HepG2 (cell line): ENCODE data around the gene LYPD6. TPM values are rescaled to one million over a fixed set of nuclear protein-coding genes. Genes with fewer than 3 reads are reported as not detected.

Experiments used
- ATAC-seq: fragments of 200-7000 bp; cut with Tn5 transposase; 3 replicates; pipeline ENCODE4 v1.9.1; 2020; ENCODE audit warnings: mild to moderate bottlenecking, moderate library complexity
- BruUV-seq: library from RNA; stranded (reverse); fragments of 400-500 nt; replicated peaks from 2 replicates; lab custom pipeline; 2021; lab: Mats Ljungman, UMichigan
- CTCF ChIA-PET: fragments of 300-600 bp; formaldehyde crosslinking; extraction: SDS; loops from one replicate; lab custom pipeline; 2021; ENCODE audit warnings: low total read pairs, inconsistent platforms, low intra/inter-chr PET ratio; lab: Yijun Ruan, JAX
- POLR2A ChIA-PET: fragments of 350-600 bp; sonication (Branson Sonifier 250); formaldehyde crosslinking; loops from one replicate; lab custom pipeline; 2020; ENCODE audit warnings: antibody characterized with exemption, inconsistent platforms; lab: Yijun Ruan, JAX
- DNase-seq: peaks from one replicate; pipeline ENCODE4 v3.0.0-alpha.2; 2015; ENCODE audit warnings: low spot score
- FAIRE-seq: peaks from 3 replicates; lab custom pipeline; 2011; peaks lifted over from hg19 to GRCh38; lab: Jason Lieb, UNC
- H2AFZ ChIP-seq: one replicate; pipeline ENCODE4 v1.6.1; 2011; ENCODE audit warnings: low read length, inconsistent platforms
- H3K27ac ChIP-seq: fragments of 300-600 bp; 3 replicates; pipeline ENCODE4 v1.8.0; 2011; ENCODE audit warnings: mixed run types, mild to moderate bottlenecking, mixed read lengths, low read length, inconsistent platforms; ENCODE audit not compliant: insufficient read depth; ENCODE audit errors: extremely low read length
- H3K27me3 ChIP-seq, 2 experiments: fragments of 200-600 bp in 1 of 2; 2 replicates in 1 of 2; 3 replicates in 1 of 2; pipeline versions ENCODE4 v1.6.0 to v1.8.0; 2011; ENCODE audit warnings: low read length in 2 of 2, mild to moderate bottlenecking in 2 of 2, moderate library complexity in 2 of 2, inconsistent platforms in 1 of 2; ENCODE audit not compliant: insufficient read depth in 2 of 2, control insufficient read depth in 1 of 2
- H3K36me3 ChIP-seq, 2 experiments: fragments of 200-600 bp in 1 of 2; replicated peaks in 1 of 2; 2 replicates in 1 of 2; 3 replicates in 1 of 2; pipeline versions ENCODE4 v1.5.1 to v1.8.0; 2011; ENCODE audit warnings: low read length in 2 of 2, inconsistent platforms in 1 of 2; ENCODE audit not compliant: insufficient read depth in 2 of 2, control insufficient read depth in 1 of 2
- H3K4me1 ChIP-seq: 2 replicates; pipeline ENCODE4 v1.5.1; 2012; ENCODE audit warnings: low read length, inconsistent platforms; ENCODE audit not compliant: insufficient read depth
- H3K4me2 ChIP-seq: 2 replicates; pipeline ENCODE4 v1.6.0; 2011; ENCODE audit warnings: low read depth, low read length, inconsistent platforms
- H3K4me3 ChIP-seq, 3 experiments: fragments of 200-600 bp in 1 of 3; sonication (generic), shearing (Covaris generic) in 1 of 3; replicated peaks in 1 of 3; 2 replicates each; pipeline ENCODE4 v1.5.1; 2011 to 2016; ENCODE audit warnings: low read length in 3 of 3, inconsistent platforms in 2 of 3, low read depth in 2 of 3, mild to moderate bottlenecking in 2 of 3, control low read depth in 1 of 3, mixed read lengths in 1 of 3; ENCODE audit not compliant: insufficient read depth in 1 of 3
- H3K79me2 ChIP-seq: one replicate; pipeline ENCODE4 v1.6.1; 2011; ENCODE audit warnings: low read length, inconsistent platforms; ENCODE audit not compliant: insufficient read depth
- H3K9ac ChIP-seq: 2 replicates; pipeline ENCODE4 v1.6.0; 2011; ENCODE audit warnings: mild to moderate bottlenecking, low read depth, low read length, inconsistent platforms; ENCODE audit not compliant: insufficient read depth
- H3K9me3 ChIP-seq: 2 replicates; pipeline ENCODE4 v1.5.1; 2012; ENCODE audit warnings: mild to moderate bottlenecking, low read length
- H4K20me1 ChIP-seq: 2 replicates; pipeline ENCODE4 v1.6.0; 2011; ENCODE audit warnings: inconsistent platforms, mild to moderate bottlenecking, low read length, moderate library complexity; ENCODE audit not compliant: insufficient read depth
- AHR ChIP-seq: IDR thresholded peaks from 2 replicates; pipeline ENCODE4 v1.6.1; 2018; ENCODE audit warnings: missing genetic modification reagents, missing compliant biosample characterization
- CEBPZ ChIP-seq: IDR thresholded peaks from 2 replicates; pipeline ENCODE4 v1.6.1; 2012; ENCODE audit warnings: low read length, improper control_type of control experiment
- FLYWCH1 ChIP-seq: sonication (generic); formaldehyde crosslinking; IDR thresholded peaks from 2 replicates; pipeline ENCODE4 v1.8.1; 2023; ENCODE audit warnings: mild to moderate bottlenecking, missing genetic modification reagents
- FOXA3 ChIP-seq: IDR thresholded peaks from 2 replicates; pipeline ENCODE4 v1.6.1; 2016; ENCODE audit warnings: missing genetic modification reagents, missing compliant biosample characterization
- FOXK2 ChIP-seq: fragments of 450-650 bp; IDR thresholded peaks from 2 replicates; pipeline ENCODE4 v1.6.1; 2016
- HES4 ChIP-seq: sonication (generic); formaldehyde crosslinking; IDR thresholded peaks from 2 replicates; pipeline ENCODE4 v1.9.0; 2021; ENCODE audit warnings: mild to moderate bottlenecking, missing genetic modification reagents, borderline replicate concordance
- MNT ChIP-seq: fragments of 450-650 bp; IDR thresholded peaks from 2 replicates; pipeline ENCODE4 v1.6.1; 2016
- PCBP2 ChIP-seq: fragments of 200-400 bp; formaldehyde crosslinking; optimal IDR thresholded peaks from 2 replicates; pipeline ENCODE3; 2018; ENCODE audit warnings: low read length, low read depth; ENCODE audit not compliant: poor library complexity, severe bottlenecking
- PRDM4 ChIP-seq: sonication (generic); formaldehyde crosslinking; IDR thresholded peaks from 2 replicates; pipeline ENCODE4 v1.9.0; 2021; ENCODE audit warnings: missing genetic modification reagents, borderline replicate concordance
- SYNCRIP ChIP-seq: fragments of 200-400 bp; formaldehyde crosslinking; IDR thresholded peaks from 2 replicates; pipeline ENCODE4 v1.6.1; 2018; ENCODE audit warnings: mild to moderate bottlenecking, low read depth, low read length; ENCODE audit not compliant: insufficient read depth
- ZNF232 ChIP-seq: sonication (generic); formaldehyde crosslinking; IDR thresholded peaks from 2 replicates; pipeline ENCODE4 v1.4.0; 2020; ENCODE audit warnings: missing genetic modification reagents, borderline replicate concordance
- ZNF282 ChIP-seq: fragments of 450-650 bp; IDR thresholded peaks from 2 replicates; pipeline ENCODE4 v1.6.1; 2018; ENCODE audit not compliant: partially characterized antibody
- ZNF317 ChIP-seq: sonication (generic); formaldehyde crosslinking; IDR thresholded peaks from 2 replicates; pipeline ENCODE4 v1.5.0; 2020; ENCODE audit warnings: mild to moderate bottlenecking, missing genetic modification reagents
- ZSCAN22 ChIP-seq: sonication (generic); formaldehyde crosslinking; IDR thresholded peaks from 2 replicates; pipeline ENCODE4 v1.4.0; 2020; ENCODE audit warnings: mild to moderate bottlenecking, missing genetic modification reagents
- WGBS: methylation state at CpG from one replicate; pipeline ENCODE4 v1.1.6; 2017; ENCODE audit warnings: low lambda C conversion rate; 5-methylcytosine and 5-hydroxymethylcytosine counted together
- in situ Hi-C: cut with HindIII; loops from 2 replicates; pipeline ENCODE4 v1.10.0; 2017; ENCODE audit warnings: low pct_unique_long_range_greater_than_20kb; ENCODE audit not compliant: extremely low pct_ligation_motif_present
- intact Hi-C: fragments of 100-400 bp; cut with micrococcal nuclease; formaldehyde crosslinking; loops from one replicate; pipeline ENCODE4 v1.10.0; 2022; ENCODE audit not compliant: unreplicated experiment
- polyA plus RNA-seq, 8 experiments: library from polyadenylated mRNA; depleted of rRNA in 3 of 8; stranded (reverse) in 7 of 8; unstranded in 1 of 8; fragments of >200 nt; fragmentation: Illumina TruSeq in 4 of 8; extraction: Trizol in 4 of 8; gene quantifications; 2 replicates each; pipeline versions ENCODE4 v1.2.1 to v1.2.3, GENCODE V29; 2011 to 2016; ENCODE audit warnings: low read depth in 4 of 8, missing spikeins in 1 of 8, mixed read lengths in 1 of 8; ENCODE audit not compliant: insufficient read depth in 1 of 8
- total RNA-seq, 5 experiments: library from RNA; depleted of rRNA; stranded (reverse); fragments of >200 nt; fragmentation: Illumina TruSeq; extraction: Trizol; gene quantifications; 2 replicates each; pipeline ENCODE4 v1.2.3, GENCODE V29; 2016; ENCODE audit warnings: low read depth in 1 of 5
- TF ChIP-seq, protein P1 (sequence below): sonication (generic); formaldehyde crosslinking; IDR thresholded peaks from 2 replicates; pipeline ENCODE4 v1.8.1; 2023; ENCODE audit warnings: mild to moderate bottlenecking, missing genetic modification reagents

The LYPD6 gene
- total and polyA plus RNA-seq, 2 of the 13 experiments (the other 11 are each of a cell fraction or from before 2014, with no cell fraction given), result 0.01 to 0.07 TPM

- TF ChIP-seq, protein P1, sequence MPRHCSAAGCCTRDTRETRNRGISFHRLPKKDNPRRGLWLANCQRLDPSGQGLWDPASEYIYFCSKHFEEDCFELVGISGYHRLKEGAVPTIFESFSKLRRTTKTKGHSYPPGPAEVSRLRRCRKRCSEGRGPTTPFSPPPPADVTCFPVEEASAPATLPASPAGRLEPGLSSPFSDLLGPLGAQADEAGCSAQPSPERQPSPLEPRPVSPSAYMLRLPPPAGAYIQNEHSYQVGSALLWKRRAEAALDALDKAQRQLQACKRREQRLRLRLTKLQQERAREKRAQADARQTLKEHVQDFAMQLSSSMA (CRISPR knock-in tag), result no peak
- no peak for TF ChIP-seq ZNF317 (CRISPR knock-in tag)
- no peak for TF ChIP-seq SYNCRIP
- no peak for TF ChIP-seq FLYWCH1 (CRISPR knock-in tag)
Measured at GRCh38 chr2:149383340-149383739, 53.0 kb downstream of the LYPD6 start (continued).

DNA sequence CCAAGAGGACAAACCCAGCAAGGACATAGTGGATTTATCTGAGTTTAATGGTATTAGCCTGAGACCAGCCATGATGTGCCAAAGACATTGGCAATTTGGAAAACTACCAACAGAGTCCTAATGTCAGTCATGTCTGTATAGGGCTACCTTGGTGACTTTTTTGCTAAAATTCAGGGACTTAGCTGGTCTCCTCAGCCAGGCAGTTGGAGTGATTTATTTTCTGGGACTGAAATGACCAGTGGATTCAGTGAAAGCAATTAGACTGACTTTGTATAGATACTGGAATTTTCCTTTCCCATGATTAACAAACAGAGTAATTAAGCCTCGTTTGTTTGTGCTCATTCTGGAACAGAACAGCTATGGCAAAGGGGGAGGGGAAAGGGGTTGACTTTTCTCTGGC is 55.0 kb downstream of the LYPD6 start:
- ChIA-PET POLR2A (no interaction called here), CTCF (no interaction called here)
- 2% methylated on average over 1 of the region's 1 CpG for WGBS
- FAIRE-seq (no peak), DNase-seq (no peak), ATAC-seq (no peak)
- no TSS peak for BruUV-seq
- no peaks in the 10 kb centered on the region for H3K79me2 ChIP-seq
- H3K27me3 ChIP-seq, result no peaks in the 10 kb centered on the region
- no peak overlapping the region for H2AFZ ChIP-seq
- H3K4me1 ChIP-seq, result no peaks in the 10 kb centered on the region
- H4K20me1 ChIP-seq, result no peaks in the 10 kb centered on the region
- in situ Hi-C loops (no loop called here), intact Hi-C loops (no loop called here)
- no peaks in the 10 kb centered on the region for H3K36me3 ChIP-seq
- no peak overlapping the region for H3K4me3 ChIP-seq
- H3K4me2 ChIP-seq, result no peak overlapping the region
- no peaks in the 10 kb centered on the region for H3K9me3 ChIP-seq
- H3K9ac ChIP-seq, result no peak overlapping the region
- H3K27ac ChIP-seq, result no peak overlapping the region
- TF ChIP-seq FOXA3 (no peak), CEBPZ (no peak), ZNF232 (CRISPR knock-in tag) (no peak), MNT (no peak), AHR (CRISPR knock-in tag) (no peak), ZNF282 (no peak), PRDM4 (CRISPR knock-in tag) (no peak), ZSCAN22 (CRISPR knock-in tag) (no peak), HES4 (CRISPR knock-in tag) (no peak), PCBP2 (no peak), FOXK2 (no peak)
